GM13977 (cell line): Measurements from ENCODE around the gene OXSM.

Experiments
- DNase-seq: peaks from one replicate; pipeline ENCODE4 v3.0.0; 2012; ENCODE audit warnings: low spot score
- in situ Hi-C: fragments of 300-500 bp; cut with MboI; formaldehyde crosslinking; loops from one replicate; pipeline ENCODE4 v1.12.0; 2022; ENCODE audit warnings: low sequenced_read_pairs, low pct_unique_long_range_greater_than_20kb, mixed read lengths, inconsistent platforms; ENCODE audit not compliant: unreplicated experiment
- TF ChIP-seq, protein P1 (sequence below): IDR thresholded peaks from 2 replicates; pipeline ENCODE4 v1.5.1; 2012; ENCODE audit warnings: mild to moderate bottlenecking, control low read depth; ENCODE audit not compliant: insufficient read depth; ENCODE audit errors: extremely low read depth, missing control alignments

OXSM gene

DNA sequence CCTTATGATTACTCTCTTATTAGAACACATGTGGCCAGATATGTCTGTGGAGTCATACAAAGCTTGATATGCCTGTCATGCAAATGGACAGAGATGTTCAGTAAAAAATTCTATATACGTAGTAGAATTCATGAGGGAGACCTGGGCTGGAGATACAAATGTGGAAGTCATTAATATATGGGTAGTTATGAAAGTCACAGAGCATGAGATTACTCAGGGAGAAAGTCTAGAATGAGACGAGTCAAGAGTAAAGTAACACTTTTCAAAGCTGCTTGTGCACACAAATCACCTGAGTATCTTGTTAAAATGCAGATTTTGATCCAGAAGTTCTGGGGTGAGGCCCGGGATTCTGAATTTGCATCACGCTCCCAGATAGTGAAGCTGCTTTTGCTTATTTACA, 28.4 kb downstream of the OXSM start:
- no peak for DNase-seq
- in situ Hi-C loops: no loop called here
- TF ChIP-seq, protein P1, sequence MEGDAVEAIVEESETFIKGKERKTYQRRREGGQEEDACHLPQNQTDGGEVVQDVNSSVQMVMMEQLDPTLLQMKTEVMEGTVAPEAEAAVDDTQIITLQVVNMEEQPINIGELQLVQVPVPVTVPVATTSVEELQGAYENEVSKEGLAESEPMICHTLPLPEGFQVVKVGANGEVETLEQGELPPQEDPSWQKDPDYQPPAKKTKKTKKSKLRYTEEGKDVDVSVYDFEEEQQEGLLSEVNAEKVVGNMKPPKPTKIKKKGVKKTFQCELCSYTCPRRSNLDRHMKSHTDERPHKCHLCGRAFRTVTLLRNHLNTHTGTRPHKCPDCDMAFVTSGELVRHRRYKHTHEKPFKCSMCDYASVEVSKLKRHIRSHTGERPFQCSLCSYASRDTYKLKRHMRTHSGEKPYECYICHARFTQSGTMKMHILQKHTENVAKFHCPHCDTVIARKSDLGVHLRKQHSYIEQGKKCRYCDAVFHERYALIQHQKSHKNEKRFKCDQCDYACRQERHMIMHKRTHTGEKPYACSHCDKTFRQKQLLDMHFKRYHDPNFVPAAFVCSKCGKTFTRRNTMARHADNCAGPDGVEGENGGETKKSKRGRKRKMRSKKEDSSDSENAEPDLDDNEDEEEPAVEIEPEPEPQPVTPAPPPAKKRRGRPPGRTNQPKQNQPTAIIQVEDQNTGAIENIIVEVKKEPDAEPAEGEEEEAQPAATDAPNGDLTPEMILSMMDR: no peak

- TF ChIP-seq, protein P1: no peak
- no peak for DNase-seq
- in situ Hi-C loops: no loop called here
These were observed 30.5 kb downstream of the OXSM start for GRCh38 chr3:25820366-25820765.

DNA sequence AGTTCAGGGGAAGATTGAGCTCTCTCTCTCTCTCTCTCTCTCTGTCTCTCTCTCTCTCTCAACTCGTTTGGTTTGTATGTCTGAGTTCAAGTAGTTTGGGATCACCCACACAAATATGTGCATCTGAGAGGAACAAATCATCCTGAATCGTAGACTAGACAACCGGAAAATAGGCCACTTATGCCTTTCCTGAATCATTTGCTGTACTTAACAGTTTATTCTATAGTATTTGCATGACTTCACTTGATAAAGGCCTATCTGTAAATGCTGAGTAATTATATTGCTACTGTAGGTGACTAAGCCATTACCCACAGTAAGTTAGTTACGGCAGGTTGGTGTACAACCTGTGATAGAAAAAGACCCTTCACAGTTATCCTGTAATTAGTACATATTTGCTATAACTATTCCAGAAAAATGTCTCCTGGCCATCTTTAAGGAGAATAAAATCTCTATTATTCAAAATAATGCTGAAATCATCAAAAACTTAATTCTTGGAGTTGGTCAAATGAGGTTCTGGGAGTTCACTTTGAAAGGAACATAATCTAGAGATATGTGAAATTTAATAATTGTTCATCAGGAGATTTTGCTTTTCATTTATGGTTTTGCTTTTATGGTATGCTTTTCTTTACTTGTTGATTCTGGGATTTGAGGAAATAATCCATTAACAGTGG, 31.1 kb downstream of the OXSM start:
- in situ Hi-C loops: no loop called here
- DNase-seq: no peak
- TF ChIP-seq, protein P1: no peak

GRCh38 chr3:25821746-25822573, 32.1 kb downstream of the OXSM start:
- DNase-seq: no peak
- in situ Hi-C loops: no loop called here
- TF ChIP-seq, protein P1: no peak

DNA sequence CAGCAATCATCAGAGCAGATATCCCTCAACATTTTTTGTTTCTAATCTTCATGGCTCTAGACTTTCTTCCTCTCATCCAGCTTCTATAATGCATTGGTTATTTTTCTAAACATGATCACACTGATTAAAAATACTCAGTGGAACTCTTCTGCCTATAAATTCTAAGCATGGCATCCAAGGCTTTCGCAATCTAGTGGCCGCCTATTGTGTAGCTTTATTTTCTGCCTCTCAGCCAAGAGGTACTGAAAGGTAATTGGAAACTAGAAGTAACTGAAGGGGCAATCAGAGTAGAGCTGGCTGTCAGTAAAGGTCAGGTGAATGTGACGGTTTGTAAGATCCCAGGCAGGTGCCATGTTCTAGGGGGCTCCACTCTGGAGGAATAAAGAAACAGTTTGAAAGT, 33.4 kb downstream of the OXSM start:
- in situ Hi-C loops: no loop called here
- no peak for DNase-seq
- TF ChIP-seq, protein P1: no peak

- in situ Hi-C loops: no loop called here
- DNase-seq: no peak
- TF ChIP-seq, protein P1: no peak
These were observed 36.6 kb downstream of the OXSM start for GRCh38 chr3:25826510-25826909.
